UCSD-AML1 (cell line): ENCODE measurements around the gene JDP2.

Experiments used
- DNase-seq: peaks from one replicate; lab custom pipeline; 2025; ENCODE audit not compliant: unreplicated experiment; lab: John Stamatoyannopoulos, UW

The JDP2 gene

DNA sequence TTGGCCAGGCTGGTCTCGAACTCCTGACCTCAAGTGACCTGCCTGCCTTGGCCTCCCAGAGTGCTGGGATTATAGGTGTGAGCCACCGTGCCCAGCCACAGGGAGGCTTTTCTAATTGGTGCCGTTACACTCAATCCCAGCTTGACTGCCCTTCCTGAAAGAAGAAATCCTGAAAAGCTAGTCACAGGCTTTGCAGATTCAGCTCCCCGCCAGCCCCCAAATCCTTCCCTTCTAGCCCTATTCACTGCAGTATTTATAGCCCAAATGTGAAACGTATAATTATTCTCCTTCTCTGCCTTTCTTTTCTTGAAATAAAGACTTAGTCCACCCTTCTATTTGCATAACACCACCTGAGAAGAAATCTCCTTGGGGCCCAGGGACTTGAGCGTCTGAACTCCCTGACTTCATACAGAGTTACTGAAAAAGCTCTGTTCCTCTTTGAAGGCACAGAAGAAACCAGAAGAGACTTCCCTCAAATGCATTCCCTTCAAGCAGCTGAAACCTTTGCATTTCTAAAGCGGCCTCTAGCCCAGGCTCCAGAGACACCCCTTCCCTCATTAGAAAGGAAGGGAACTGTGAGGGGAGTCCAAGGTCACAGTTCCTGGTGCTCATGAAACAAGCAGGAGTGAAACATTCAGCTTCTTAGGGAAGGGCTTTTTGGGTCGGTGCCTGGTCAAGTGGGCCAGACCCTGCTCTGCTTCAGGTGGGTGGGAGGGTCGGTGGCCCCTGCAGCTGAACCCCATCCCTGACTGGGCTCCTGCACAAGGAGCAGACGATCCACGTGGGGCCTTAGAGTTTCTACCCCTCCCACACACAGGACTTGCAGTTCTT is 52.2 kb downstream of the JDP2 start:
- DNase-seq: no peak

DNA sequence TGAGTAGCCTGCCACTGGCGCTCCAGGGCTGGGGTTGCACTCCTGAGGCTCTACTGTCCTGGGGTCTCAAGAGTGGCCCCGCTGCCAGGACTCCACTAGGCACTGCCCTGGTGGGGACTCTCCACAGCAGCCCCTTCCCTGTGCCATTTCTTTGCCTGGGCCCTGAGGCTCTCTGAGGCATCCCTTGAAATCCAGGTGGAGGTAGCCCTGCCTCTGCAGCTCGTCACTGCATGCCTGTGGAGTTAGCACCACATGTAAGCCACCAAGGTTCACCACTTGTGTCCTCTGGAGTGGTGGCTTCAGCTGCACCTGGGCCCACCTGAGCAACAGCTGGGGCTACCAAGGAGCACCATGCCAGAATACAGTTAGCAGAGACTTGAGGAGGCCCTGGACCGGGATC is 54.5 kb downstream of the JDP2 start:
- DNase-seq: no peak

GRCh38 chr14:75484711-75485429 is 57.0 kb downstream of the JDP2 start:
- no peak for DNase-seq

DNA sequence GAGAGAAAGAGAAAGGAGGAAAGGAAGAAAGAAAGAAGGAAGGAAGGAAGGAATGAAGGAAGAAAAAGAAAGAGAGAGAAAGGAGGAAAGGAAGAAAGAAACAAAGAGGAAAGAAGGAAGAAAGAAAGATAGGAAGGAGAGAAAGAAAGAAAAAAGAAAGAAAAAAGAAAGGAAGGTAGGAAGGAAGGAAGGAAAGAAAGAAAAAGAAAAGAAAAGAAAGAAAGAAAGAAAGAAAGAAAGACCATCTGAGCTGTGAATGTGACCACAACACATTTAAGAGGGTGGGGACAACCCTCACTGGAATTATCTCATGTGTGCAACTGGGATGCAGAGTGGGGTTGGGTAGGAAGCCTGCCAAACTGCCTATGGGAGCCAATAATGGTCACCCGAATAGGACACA is 58.5 kb downstream of the JDP2 start:
- DNase-seq: no peak

DNA sequence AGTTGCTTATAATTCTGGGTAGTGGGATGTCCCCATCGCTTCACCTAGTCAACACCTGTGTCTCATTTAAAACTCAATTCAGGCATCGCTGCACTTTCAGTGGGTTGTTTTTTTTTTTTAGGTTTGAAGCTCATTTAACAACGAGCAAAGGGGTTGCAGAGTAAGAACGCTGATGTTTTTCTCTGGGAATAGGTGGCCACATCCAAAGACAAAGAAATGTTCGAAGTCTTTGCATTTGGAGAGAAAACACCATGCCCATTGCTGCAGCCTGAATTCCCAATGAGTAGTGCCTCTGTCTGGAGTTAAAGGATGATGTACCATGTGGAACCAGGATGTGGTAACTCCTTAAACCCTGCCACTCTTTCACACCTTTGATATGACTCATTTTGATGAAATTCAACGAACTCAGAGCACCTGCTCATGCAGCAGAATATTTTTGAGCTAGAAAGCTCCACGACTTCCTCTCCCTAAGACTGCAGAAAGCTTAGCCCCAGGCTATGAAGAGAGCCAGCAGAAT is 59.4 kb downstream of the JDP2 start:
- DNase-seq: no peak

GRCh38 chr14:75489480-75489837 is 61.6 kb downstream of the JDP2 start:
- DNase-seq: no peak

DNA sequence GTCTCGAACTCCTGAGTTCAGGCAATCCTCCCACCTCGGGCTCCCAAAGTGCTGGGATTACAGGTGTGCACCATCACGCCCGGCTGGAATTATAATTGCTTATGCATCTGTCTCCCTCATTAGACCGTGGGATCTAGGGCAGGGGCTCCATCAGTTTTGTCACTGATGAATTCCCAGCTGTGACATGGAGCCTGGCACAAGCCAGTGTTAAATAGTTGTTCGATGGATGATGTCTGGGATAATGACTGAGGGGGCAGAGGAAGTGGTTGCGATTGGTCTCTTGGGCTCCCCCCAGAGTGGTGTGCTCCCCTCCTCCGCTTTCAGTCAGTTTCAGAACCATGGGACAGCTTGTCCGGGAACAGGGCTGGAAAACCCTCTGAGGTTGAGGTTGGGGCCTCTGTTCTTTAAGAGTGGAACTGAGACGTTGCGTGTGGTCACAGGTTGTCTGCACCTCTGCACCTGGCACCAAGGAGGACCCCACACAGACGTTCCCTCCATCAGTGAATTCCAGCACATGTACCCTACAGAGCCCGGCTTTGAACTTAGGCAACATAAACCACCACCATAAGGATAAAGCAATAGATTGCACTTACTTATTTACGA is 63.7 kb downstream of the JDP2 start:
- DNase-seq: no peak

DNA sequence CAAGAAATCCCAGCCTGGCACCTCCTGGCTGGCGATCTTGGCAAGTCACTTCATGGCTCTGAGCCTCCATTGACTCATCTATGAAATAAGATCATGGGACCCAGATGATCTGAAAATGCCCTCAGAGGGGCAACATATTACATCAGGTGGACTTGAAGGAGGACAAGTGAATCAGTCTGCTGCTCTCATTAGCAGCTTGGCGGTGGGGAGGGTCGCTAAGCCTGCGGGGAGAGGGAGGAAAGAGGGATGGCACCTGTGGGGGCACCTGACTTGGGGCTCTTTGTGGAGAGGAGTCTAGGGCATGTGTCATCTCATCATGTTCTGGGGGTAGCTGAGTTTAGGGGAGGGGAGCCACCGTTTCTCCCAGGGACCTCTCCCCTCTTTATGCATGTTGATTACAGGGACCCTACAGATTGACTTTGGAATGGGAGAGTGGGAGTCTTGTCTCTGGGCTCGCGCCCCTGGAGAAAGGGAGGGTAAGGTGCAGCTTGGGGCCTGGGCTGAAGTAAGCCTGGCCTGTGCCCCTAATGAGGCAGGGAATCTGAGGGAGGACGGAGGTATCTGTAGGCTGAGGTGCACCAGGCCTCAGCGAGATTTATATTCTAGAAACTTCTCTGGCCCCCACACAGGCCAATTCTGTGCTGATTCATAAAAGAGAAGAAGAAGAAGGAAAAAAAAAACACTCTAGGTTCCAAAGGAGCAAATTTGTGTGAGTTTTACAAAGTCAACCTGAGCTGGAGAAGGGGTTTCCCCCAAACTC is 65.2 kb downstream of the JDP2 start:
- DNase-seq: no peak

DNA sequence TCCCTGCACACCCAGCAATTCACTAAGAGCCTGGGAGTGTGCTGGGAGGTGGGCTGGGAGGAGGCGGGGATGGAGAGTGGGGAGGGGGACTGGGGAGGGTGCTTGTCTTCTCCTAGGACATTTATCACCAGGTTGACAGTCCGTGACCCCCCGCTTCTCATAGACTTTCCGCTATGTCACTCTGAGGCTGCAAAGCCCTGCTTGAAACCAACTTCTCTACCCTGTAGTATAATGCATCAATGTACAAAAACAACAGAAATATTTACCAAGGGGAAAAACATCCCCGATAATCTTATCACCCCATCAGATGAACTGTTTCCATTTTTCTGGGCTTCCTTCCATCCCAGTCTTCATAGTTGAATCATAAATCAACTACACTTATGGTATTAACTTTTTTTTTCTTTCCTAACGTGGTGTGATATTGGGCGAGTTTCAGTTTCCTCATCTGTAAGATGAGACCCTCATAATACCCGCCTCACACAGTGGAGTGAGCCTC is 65.8 kb downstream of the JDP2 start:
- DNase-seq: no peak

GRCh38 chr14:75494896-75495295 is 67.1 kb downstream of the JDP2 start:
- no peak for DNase-seq

- DNase-seq: no peak
These were observed 67.6 kb downstream of the JDP2 start for GRCh38 chr14:75495399-75495798.

GRCh38 chr14:75495882-75496281 is 68.1 kb downstream of the JDP2 start:
- no peak for DNase-seq

DNA sequence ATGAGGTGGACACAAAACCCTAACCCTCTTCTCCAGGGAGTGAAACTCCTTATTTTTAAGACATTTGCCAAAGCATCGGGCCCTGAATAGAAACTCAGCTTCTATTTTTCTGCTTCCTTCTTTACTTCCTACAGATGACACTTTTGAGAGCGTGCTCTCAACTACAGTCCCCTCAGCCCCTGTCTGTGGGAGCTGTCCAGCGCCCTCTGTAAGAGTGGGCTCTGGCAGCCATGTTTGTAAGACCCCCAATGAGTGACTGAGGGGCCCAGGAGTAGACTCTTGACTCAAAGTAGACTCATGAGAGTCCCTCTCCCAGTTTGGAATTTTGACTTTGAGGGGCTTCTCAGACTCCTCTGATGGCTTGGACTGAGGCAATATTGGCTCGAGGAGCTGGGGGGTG is 68.9 kb downstream of the JDP2 start:
- DNase-seq: no peak

DNA sequence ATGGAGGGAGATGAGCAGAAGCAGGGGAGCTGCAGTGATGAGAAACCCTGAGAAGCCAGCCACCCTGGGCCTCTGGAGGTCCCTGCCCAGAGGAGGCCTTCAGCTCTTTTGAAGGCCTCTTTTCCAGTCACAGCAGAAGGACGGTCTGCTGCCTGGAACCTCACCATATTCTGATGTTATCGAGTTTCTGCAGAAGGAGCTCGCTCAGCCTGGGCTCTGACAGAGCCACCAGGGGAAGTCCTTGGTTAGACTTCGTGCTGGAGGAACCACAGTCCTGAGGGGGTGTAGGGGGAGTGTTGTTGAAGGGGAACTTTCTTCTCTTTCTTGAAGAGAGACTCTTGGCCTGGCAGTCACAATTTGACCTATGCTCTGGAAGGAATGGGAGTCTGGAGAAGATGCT is 69.4 kb downstream of the JDP2 start:
- peak; percentile 56 for DNase-seq

GRCh38 chr14:75497701-75498100 is 69.9 kb downstream of the JDP2 start:
- no peak for DNase-seq

DNA sequence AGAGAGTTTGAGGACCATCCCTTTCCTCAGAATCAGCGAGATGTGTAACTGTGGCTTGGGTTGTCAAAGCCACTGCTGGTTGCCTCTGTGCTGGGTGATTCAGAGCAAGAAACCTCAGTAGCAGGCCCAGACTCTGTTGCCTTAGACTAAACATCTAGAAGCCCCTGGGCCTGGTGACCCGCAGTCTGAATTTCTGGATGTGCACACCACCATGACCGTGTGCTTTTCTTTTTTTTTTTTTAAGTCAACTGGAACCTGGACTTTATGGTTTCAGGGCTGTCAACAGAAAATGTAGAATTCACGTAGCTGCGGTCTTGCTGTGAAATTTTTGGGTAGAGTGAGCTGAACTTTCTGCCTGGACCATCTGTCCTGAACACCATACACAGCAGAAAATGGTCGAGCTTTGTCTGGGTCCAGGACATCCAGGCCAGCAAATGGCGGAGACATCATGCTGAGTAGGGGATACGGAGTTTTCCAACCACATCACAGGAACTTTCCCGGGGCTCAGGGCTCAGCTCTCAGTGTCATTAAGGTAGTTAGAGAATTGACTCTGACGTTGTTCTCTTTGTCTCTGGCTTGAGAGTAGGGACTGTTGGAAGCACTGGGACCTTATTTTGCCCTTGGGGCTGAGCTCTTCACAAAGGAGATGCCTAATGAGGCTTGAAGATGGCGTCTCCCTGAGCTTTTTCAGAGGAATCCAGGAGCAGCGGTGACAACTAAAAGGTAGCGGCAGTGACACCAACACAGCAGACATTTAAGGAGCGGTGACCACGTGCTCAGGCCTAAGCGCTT is 71.5 kb downstream of the JDP2 start:
- no peak for DNase-seq

DNA sequence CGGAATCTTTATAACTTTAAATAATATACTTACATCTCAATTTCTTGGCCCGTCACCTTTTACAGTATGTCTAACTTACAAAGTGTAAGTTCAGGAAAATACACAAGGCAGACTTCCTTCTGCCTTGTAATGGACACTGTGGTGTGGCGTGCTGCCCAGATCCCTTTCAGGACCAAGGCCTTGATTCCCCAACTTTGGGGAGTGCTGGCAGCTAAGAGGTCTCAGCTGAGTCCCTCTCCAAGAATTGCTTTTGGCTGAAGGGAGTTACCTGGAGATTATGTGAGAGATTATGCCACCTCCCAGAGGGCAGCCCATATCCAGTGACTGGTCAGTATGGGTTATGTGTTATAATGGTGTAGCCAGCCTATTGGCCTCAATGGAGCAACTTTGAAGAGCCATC is 73.3 kb downstream of the JDP2 start:
- DNase-seq: no peak

DNA sequence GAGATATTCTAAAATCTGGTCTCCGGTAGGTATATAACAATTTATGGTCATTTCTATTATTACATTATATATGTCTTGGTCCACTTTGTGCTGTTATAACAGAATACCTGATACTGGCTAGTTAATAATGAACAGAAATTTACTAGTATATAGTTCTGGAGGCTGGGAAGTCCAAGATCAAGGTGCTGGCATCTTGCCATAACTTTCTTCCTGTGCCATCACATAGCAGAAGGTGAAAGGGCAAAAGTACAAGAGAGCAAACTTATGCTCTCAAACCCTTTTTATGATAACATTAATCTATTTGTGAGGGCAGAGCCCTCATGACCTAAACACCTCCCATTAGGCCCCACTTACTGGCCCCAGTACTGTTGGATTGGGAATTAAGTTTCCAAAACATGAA is 76.6 kb downstream of the JDP2 start:
- no peak for DNase-seq

DNA sequence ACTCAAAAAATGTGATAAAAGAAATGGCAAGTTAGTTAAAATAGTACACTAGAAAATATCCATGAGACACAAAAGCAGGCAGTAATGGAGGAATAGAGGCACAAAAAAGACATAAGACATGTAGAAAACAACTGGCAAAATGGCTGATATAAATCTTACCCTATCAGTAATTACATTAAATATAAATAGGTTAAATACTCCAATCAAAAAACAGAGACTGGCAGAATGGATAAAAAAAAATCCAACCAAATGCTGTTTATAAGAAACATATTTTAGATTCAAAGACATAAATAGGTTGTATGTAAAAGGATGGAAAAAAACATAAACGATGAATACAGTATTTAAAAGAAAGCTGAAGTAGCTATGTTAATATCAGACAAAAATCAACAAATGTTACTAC is 79.1 kb downstream of the JDP2 start:
- DNase-seq: no peak

DNA sequence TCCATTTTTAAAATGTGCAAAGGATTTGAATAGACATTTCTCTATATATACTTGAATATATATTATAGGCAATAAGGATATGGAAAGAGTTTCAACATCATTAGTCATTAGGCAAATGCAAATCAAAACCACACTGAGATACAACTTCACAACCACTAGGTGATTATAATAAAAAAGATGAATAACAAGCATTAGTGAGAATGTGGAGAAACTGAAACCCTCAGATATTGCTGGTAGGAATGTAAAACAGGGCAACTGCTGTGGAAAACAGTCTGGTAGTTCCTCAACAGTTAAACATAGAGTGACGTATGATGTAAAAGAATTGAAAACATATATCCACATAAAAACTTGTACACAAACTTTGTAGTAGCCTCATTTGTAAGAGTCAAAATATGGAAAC is 82.7 kb downstream of the JDP2 start:
- no peak for DNase-seq
